SIG-M5 treated with dmso at 0.1 percent for 504 hours (cell line): ENCODE results near the gene OR13C5.

Source experiments
- DNase-seq: peaks from one replicate; lab custom pipeline; 2025; ENCODE audit not compliant: unreplicated experiment; lab: John Stamatoyannopoulos, UW

The OR13C5 gene

GRCh38 chr9:104555521-104555920, 43.7 kb downstream of the OR13C5 start:
- no peak for DNase-seq

- no peak for DNase-seq
These were observed 46.0 kb downstream of the OR13C5 start for GRCh38 chr9:104553261-104553660.
